HepG2 (cell line): ENCODE results near the gene HEXIM1. TPM values are rescaled to one million over a fixed set of nuclear protein-coding genes. Genes with fewer than 3 reads are reported as not detected.
A peak's percentile ranks its signal among the peaks of the same experiment; 100 is the strongest.

Experiments used
- AHR ChIP-seq: IDR thresholded peaks from 2 replicates; pipeline ENCODE4 v1.6.1; 2018; ENCODE audit warnings: missing genetic modification reagents, missing compliant biosample characterization
- CCDC6 ChIP-seq: sonication (generic); formaldehyde crosslinking; IDR thresholded peaks from 2 replicates; pipeline ENCODE4 v1.8.1; 2022; ENCODE audit warnings: mild to moderate bottlenecking, missing genetic modification reagents, moderate library complexity
- FOXK2 ChIP-seq: fragments of 450-650 bp; IDR thresholded peaks from 2 replicates; pipeline ENCODE4 v1.6.1; 2016
- MED8 ChIP-seq: sonication (generic); formaldehyde crosslinking; IDR thresholded peaks from 2 replicates; pipeline ENCODE4 v1.8.1; 2023; ENCODE audit warnings: mild to moderate bottlenecking, missing genetic modification reagents; ENCODE audit not compliant: insufficient replicate concordance
- MTA1 ChIP-seq: sonication (generic); formaldehyde crosslinking; IDR thresholded peaks from 2 replicates; pipeline ENCODE4 v1.4.0; 2020; ENCODE audit warnings: missing genetic modification reagents, mild to moderate bottlenecking, borderline replicate concordance
- PITX1 ChIP-seq: sonication (generic); formaldehyde crosslinking; IDR thresholded peaks from 2 replicates; pipeline ENCODE4 v1.5.1; 2020; ENCODE audit warnings: mild to moderate bottlenecking, missing genetic modification reagents
- SNAPC2 ChIP-seq: sonication (generic); formaldehyde crosslinking; IDR thresholded peaks from 2 replicates; pipeline ENCODE4 v1.8.1; 2022; ENCODE audit warnings: mild to moderate bottlenecking, missing genetic modification reagents
- SP1 ChIP-seq, 2 experiments: fragments of 450-650 bp in 1 of 2; sonication (generic) in 1 of 2; formaldehyde crosslinking in 1 of 2; IDR thresholded peaks; 2 replicates each; pipeline versions ENCODE4 v1.4.0 to v1.6.1; 2016 to 2020; ENCODE audit warnings: missing genetic modification reagents in 1 of 2
- SRSF1 ChIP-seq: fragments of 200-400 bp; formaldehyde crosslinking; optimal IDR thresholded peaks from 2 replicates; pipeline ENCODE3; 2017; ENCODE audit warnings: mild to moderate bottlenecking, low read depth, low read length, moderate library complexity
- SRSF4 ChIP-seq: fragments of 200-400 bp; formaldehyde crosslinking; IDR thresholded peaks from one replicate; pipeline ENCODE4 v1.6.1; 2018; ENCODE audit warnings: mild to moderate bottlenecking, low read depth, low read length, moderate library complexity; ENCODE audit not compliant: poor library complexity, severe bottlenecking
- ZBTB7A ChIP-seq: sonication (generic); formaldehyde crosslinking; IDR thresholded peaks from 2 replicates; pipeline ENCODE4 v1.8.0; 2022; ENCODE audit warnings: mild to moderate bottlenecking, missing genetic modification reagents
- ZMYM3 ChIP-seq: sonication (generic); formaldehyde crosslinking; IDR thresholded peaks from 2 replicates; pipeline ENCODE4 v1.5.1; 2020; ENCODE audit warnings: mild to moderate bottlenecking, missing genetic modification reagents
- ZNF136 ChIP-seq: sonication (generic); formaldehyde crosslinking; IDR thresholded peaks from 2 replicates; pipeline ENCODE4 v1.8.1; 2022; ENCODE audit warnings: low read depth, mild to moderate bottlenecking, moderate library complexity, missing genetic modification reagents
- ZNF230 ChIP-seq: sonication (generic); formaldehyde crosslinking; IDR thresholded peaks from 2 replicates; pipeline ENCODE4 v1.4.0; 2020; ENCODE audit warnings: mild to moderate bottlenecking, missing genetic modification reagents
- ZNF296 ChIP-seq: sonication (generic); formaldehyde crosslinking; conservative IDR thresholded peaks from 2 replicates; pipeline ENCODE4 v1.5.0; 2020; ENCODE audit warnings: mild to moderate bottlenecking, missing genetic modification reagents
- ZNF501 ChIP-seq: sonication (generic); formaldehyde crosslinking; IDR thresholded peaks from 2 replicates; pipeline ENCODE4 v1.5.1; 2020; ENCODE audit warnings: mild to moderate bottlenecking, moderate library complexity, missing genetic modification reagents
- ZNF550 ChIP-seq: sonication (generic); formaldehyde crosslinking; IDR thresholded peaks from 2 replicates; pipeline ENCODE4 v1.4.0; 2020; ENCODE audit warnings: mild to moderate bottlenecking, missing genetic modification reagents, borderline replicate concordance
- ZNF564 ChIP-seq: sonication (generic); formaldehyde crosslinking; IDR thresholded peaks from 2 replicates; pipeline ENCODE4 v1.8.1; 2023; ENCODE audit warnings: mild to moderate bottlenecking, missing genetic modification reagents
- polyA plus RNA-seq, 8 experiments: library from polyadenylated mRNA; depleted of rRNA in 3 of 8; stranded (reverse) in 7 of 8; unstranded in 1 of 8; fragments of >200 nt; fragmentation: Illumina TruSeq in 4 of 8; extraction: Trizol in 4 of 8; gene quantifications; 2 replicates each; pipeline versions ENCODE4 v1.2.1 to v1.2.3, GENCODE V29; 2011 to 2016; ENCODE audit warnings: low read depth in 4 of 8, missing spikeins in 1 of 8, mixed read lengths in 1 of 8; ENCODE audit not compliant: insufficient read depth in 1 of 8
- total RNA-seq, 5 experiments: library from RNA; depleted of rRNA; stranded (reverse); fragments of >200 nt; fragmentation: Illumina TruSeq; extraction: Trizol; gene quantifications; 2 replicates each; pipeline ENCODE4 v1.2.3, GENCODE V29; 2016; ENCODE audit warnings: low read depth in 1 of 5
- TF ChIP-seq, protein P1 (sequence below): sonication (generic); formaldehyde crosslinking; IDR thresholded peaks from 2 replicates; pipeline ENCODE4 v1.5.1; 2020; ENCODE audit warnings: mild to moderate bottlenecking, missing genetic modification reagents, borderline replicate concordance
- TF ChIP-seq, protein P2 (sequence below): IDR thresholded peaks from 2 replicates; pipeline ENCODE4 v1.6.1; 2016; ENCODE audit warnings: low read depth
- TF ChIP-seq, protein P3 (sequence below): sonication (generic); formaldehyde crosslinking; IDR thresholded peaks from 2 replicates; pipeline ENCODE4 v1.8.0; 2022; ENCODE audit warnings: missing genetic modification reagents, low read depth, mild to moderate bottlenecking, borderline replicate concordance
- TF ChIP-seq, protein P4 (sequence below): sonication (generic); formaldehyde crosslinking; conservative IDR thresholded peaks from 2 replicates; pipeline ENCODE4 v1.4.0; 2020; ENCODE audit warnings: missing genetic modification reagents
- TF ChIP-seq, protein P5 (sequence below): sonication (generic); formaldehyde crosslinking; IDR thresholded peaks from 2 replicates; pipeline ENCODE4 v1.4.0; 2020; ENCODE audit warnings: mild to moderate bottlenecking, missing genetic modification reagents

The HEXIM1 gene
- total and polyA plus RNA-seq, 2 of the 13 experiments (the other 11 are each of a cell fraction or from before 2014, with no cell fraction given), result 10.5 to 16.6 TPM

DNA sequence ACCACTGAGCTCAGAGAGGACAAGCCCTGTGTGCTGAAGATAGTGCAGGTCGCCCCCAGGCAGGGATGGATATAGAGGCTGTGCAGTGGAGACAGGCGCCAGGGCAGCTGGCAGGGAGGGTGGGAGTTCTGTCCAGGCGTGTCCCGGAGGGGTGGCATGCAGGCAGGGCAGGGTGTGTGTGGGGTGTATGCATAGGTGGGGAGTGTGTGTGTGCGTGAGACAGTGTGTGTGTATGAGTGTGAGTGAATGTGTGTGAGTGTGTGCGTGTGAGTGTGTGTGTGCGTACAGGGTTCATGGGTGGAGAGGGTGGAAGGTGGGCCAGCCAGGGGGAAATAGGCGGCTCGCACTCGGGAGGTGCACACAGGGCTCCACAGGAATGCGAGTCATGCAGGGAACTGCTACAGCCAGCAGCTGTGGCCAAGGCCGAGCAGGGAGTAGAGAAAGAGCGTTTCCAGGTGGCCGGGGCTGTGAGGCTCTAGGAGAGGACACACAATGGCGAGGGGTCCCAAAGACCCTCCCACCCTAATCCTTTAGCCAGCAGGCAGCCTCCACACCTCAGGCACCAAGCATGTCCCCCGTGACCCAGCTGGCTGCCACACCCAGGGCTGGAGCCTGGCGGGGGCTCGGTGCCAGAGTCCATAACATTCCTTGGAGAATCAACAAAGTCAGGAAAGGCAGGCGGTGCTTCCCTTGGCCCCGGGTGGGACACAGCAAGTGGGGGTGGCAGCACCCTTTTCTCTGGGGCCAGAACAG is 20.6 kb upstream of the HEXIM1 start (continued):
- TF ChIP-seq SRSF1 (peak; percentile 78), MED8 (CRISPR knock-in tag) (no peak), ZBTB7A (CRISPR knock-in tag) (peak; percentile 59), ZNF550 (CRISPR knock-in tag) (peak; percentile 45; the same call in 1 of the 2 replicates), AHR (peak; percentile 16; the same call in 1 of the 2 replicates), SRSF4 (no peak), CCDC6 (CRISPR knock-in tag) (no peak), SNAPC2 (no peak), ZNF296 (CRISPR knock-in tag) (peak; percentile 33; the same call in 1 of the 2 replicates), ZNF136 (no peak), ZNF564 (CRISPR knock-in tag) (no peak), PITX1 (CRISPR knock-in tag) (peak; percentile 27; the same call in 1 of the 2 replicates), MTA1 (CRISPR knock-in tag) (peak; percentile 70; the same call in 1 of the 2 replicates), ZMYM3 (CRISPR knock-in tag) (peak; percentile 27; the same call in 1 of the 2 replicates), ZNF230 (CRISPR knock-in tag) (no peak), FOXK2 (peak; percentile 45; the same call in 1 of the 2 replicates), ZNF501 (CRISPR knock-in tag) (peak; percentile 58; the same call in 1 of the 2 replicates), SP1 (IDR thresholded peaks at IDR 0.05) (peak; percentile 63; the same call in 1 of the 2 replicates), SP1 (CRISPR knock-in tag; IDR thresholded peaks at IDR 0.05) (no peak)
- TF ChIP-seq, protein P1, sequence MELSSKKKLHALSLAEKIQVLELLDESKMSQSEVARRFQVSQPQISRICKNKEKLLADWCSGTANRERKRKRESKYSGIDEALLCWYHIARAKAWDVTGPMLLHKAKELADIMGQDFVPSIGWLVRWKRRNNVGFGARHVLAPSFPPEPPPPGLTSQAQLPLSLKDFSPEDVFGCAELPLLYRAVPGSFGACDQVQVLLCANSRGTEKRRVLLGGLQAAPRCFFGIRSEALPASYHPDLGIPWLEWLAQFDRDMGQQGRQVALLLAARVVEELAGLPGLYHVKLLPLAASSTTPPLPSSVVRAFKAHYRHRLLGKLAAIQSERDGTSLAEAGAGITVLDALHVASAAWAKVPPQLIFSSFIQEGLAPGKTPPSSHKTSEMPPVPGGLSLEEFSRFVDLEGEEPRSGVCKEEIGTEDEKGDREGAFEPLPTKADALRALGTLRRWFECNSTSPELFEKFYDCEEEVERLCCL (CRISPR knock-in tag), result 0 out of 2 replicates have a peak, but pooled peaks have one; percentile 32
- TF ChIP-seq, protein P2, sequence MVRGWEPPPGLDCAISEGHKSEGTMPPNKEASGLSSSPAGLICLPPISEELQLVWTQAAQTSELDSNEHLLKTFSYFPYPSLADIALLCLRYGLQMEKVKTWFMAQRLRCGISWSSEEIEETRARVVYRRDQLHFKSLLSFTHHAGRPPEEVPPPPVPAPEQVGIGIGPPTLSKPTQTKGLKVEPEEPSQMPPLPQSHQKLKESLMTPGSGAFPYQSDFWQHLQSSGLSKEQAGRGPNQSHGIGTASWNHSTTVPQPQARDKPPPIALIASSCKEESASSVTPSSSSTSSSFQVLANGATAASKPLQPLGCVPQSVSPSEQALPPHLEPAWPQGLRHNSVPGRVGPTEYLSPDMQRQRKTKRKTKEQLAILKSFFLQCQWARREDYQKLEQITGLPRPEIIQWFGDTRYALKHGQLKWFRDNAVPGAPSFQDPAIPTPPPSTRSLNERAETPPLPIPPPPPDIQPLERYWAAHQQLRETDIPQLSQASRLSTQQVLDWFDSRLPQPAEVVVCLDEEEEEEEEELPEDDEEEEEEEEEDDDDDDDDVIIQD (CRISPR knock-in tag), result no peak
- TF ChIP-seq, protein P3, sequence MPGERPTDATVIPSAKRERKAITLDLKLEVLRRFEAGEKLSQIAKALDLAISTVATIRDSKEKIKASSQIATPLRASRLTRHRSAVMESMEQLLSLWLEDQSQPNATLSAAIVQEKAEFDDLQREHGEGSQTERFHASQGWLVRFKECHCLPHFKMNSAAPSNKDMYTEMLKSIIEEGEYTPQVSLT (CRISPR knock-in tag), result no peak
- TF ChIP-seq, protein P4, sequence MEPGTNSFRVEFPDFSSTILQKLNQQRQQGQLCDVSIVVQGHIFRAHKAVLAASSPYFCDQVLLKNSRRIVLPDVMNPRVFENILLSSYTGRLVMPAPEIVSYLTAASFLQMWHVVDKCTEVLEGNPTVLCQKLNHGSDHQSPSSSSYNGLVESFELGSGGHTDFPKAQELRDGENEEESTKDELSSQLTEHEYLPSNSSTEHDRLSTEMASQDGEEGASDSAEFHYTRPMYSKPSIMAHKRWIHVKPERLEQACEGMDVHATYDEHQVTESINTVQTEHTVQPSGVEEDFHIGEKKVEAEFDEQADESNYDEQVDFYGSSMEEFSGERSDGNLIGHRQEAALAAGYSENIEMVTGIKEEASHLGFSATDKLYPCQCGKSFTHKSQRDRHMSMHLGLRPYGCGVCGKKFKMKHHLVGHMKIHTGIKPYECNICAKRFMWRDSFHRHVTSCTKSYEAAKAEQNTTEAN (CRISPR knock-in tag), result peak; percentile 53; the same call in 1 of the 2 replicates
- TF ChIP-seq, protein P5, sequence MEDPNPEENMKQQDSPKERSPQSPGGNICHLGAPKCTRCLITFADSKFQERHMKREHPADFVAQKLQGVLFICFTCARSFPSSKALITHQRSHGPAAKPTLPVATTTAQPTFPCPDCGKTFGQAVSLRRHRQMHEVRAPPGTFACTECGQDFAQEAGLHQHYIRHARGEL, result no peak
